ENCODE results near the gene FBXW4. TPM values are rescaled to one million over a fixed set of nuclear protein-coding genes. Genes with fewer than 3 reads are reported as not detected.

FBXW4 gene
- total and polyA plus RNA-seq, 2 of the 8 experiments (the other 6 are each of a cell fraction or from before 2014, with no cell fraction given) = 29.0 to 32.8 TPM

- Histone ChIP-seq H2BK12ac (ENCODE audit: low read depth, low read length) (no peak overlapping the region), H3K14ac (ENCODE audit: insufficient read length) (no peak overlapping the region), H3K79me2 (ENCODE audit: control insufficient read depth in 1 of 2, insufficient read depth in 2 of 2, low read length in 2 of 2) (no peaks in the 10 kb centered on the region), H3K4me3 (ENCODE audit: extremely low read depth in 1 of 4, insufficient read depth in 2 of 4, low read depth in 3 of 4, low read length in 4 of 4) (no peak overlapping the region), H3K23me2 (ENCODE audit: low read depth, low read length) (no peaks in the 10 kb centered on the region), H2AK5ac (ENCODE audit: low read depth, low read length) (no peak overlapping the region), H3K27me3 (replicated peaks in 1 of 4; ENCODE audit: control insufficient read depth in 3 of 4, extremely low read depth in 1 of 4, insufficient read depth in 3 of 4, low read length in 3 of 4) (no peaks in the 10 kb centered on the region), H3K4me1 (replicated peaks in 1 of 4; ENCODE audit: control insufficient read depth in 3 of 4, insufficient read depth in 4 of 4, low read length in 3 of 4) (no peaks in the 10 kb centered on the region; a peak in 1 of 7 replicates), H4K8ac (ENCODE audit: extremely low read depth, insufficient read depth, low read length) (no peak overlapping the region; the same call in 1 of the 2 replicates), H3K27ac (ENCODE audit: low read depth, low read length) (no peak overlapping the region), H2BK15ac (ENCODE audit: low read length) (no peak overlapping the region), H2BK120ac (replicated peaks; ENCODE audit: low read depth, low read length) (no peak overlapping the region), H3K4me2 (ENCODE audit: insufficient read depth in 1 of 2, low read depth in 2 of 2, low read length in 2 of 2) (no peak overlapping the region), H3K9ac (replicated peaks in 1 of 4; ENCODE audit: extremely low read depth in 1 of 4, low read depth in 3 of 4, low read length in 3 of 4) (no peak overlapping the region), H3K23ac (ENCODE audit: insufficient read length) (peak overlapping the region; percentile 18), H2BK5ac (ENCODE audit: low read depth, low read length) (no peak overlapping the region), H3K56ac (replicated peaks; ENCODE audit: insufficient read length, low read depth, low read length) (no peak overlapping the region), H3K36me3 (ENCODE audit: control insufficient read depth in 2 of 4, insufficient read depth in 4 of 4, low read length in 3 of 4) (no peaks in the 10 kb centered on the region), H4K5ac (ENCODE audit: insufficient read length, low read depth, low read length) (no peak overlapping the region), H2BK20ac (ENCODE audit: low read length) (no peak overlapping the region), H3K18ac (ENCODE audit: extremely low read depth, low read length) (0 out of 2 replicates have a peak overlapping the region, but pooled peaks have one; percentile 20), H4K91ac (replicated peaks; ENCODE audit: insufficient read length, low read length) (no peak overlapping the region), H3K79me1 (ENCODE audit: low read depth, low read length) (no peaks in the 10 kb centered on the region; the same call in 1 of the 2 replicates), H2AFZ (ENCODE audit: low read length) (no peak overlapping the region), H3K9me3 (ENCODE audit: insufficient read depth in 2 of 2, low read depth in 1 of 2, low read length in 1 of 2) (peaks cover 0 to 3% of the 10 kb centered on the region in 2 experiments; a peak in 1 of 4 replicates), H4K20me1 (replicated peaks in 1 of 2; ENCODE audit: control insufficient read depth in 1 of 2, insufficient read depth in 2 of 2, low read length in 2 of 2) (no peaks in the 10 kb centered on the region), H3K4ac (replicated peaks; ENCODE audit: insufficient read length, low read depth, low read length) (no peak overlapping the region)
- POLR2A ChIA-PET (ENCODE audit: partially characterized antibody) = interaction anchor here (1.6 kb wide), 1 partner anchor 23 kb away, joined by 3 read pairs; no protein-coding TSS in a partner anchor
- CTCF ChIA-PET (ENCODE audit: partially characterized antibody) = interaction anchor here (1.1 to 5.6 kb wide), 4 partner anchors 9 to 128 kb away, joined by 3 to 25 read pairs (median 6); no protein-coding TSS in a partner anchor
- no peak for DNase-seq (ENCODE audit: low read depth in 1 of 2, low spot score in 2 of 2)
- WGBS, 2 experiments (ENCODE audit: extremely low coverage in 1 of 2, insufficient coverage in 1 of 2, insufficient read length in 1 of 2, insufficient replicate concordance in 2 of 2, low coverage in 1 of 2, low lambda C conversion rate in 2 of 2, missing lambda C conversion rate in 1 of 2) = 93% methylated on average over 13 of the region's 13 CpGs; no CpG with 5 or more reads in 1 of the 2 experiments
- TF ChIP-seq SP2 (IDR thresholded peaks at IDR 0.05; ENCODE audit: low read length) = no peak
- TF ChIP-seq POU5F1 (IDR thresholded peaks at IDR 0.05; ENCODE audit: low read depth, low read length) = no peak
- TF ChIP-seq SIRT6 (IDR thresholded peaks at IDR 0.05; ENCODE audit: low read length) = no peak
- no peak for TF ChIP-seq SUZ12 (IDR thresholded peaks at IDR 0.05; ENCODE audit: low read length)
- no peak for TF ChIP-seq CBX8 (IDR thresholded peaks at IDR 0.05; ENCODE audit: borderline replicate concordance, low read depth, low read length)
- TF ChIP-seq, protein P1, sequence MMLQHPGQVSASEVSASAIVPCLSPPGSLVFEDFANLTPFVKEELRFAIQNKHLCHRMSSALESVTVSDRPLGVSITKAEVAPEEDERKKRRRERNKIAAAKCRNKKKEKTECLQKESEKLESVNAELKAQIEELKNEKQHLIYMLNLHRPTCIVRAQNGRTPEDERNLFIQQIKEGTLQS (IDR thresholded peaks at IDR 0.05; ENCODE audit: insufficient read depth, low read depth, low read length) = no peak
- TF ChIP-seq KDM5A (IDR thresholded peaks at IDR 0.05; ENCODE audit: low read length) = no peak
- TF ChIP-seq TEAD4 (IDR thresholded peaks at IDR 0.05; ENCODE audit: low read depth, low read length) = no peak
- no peak for TF ChIP-seq POLR2AphosphoS5 (IDR thresholded peaks at IDR 0.05; ENCODE audit: low read depth, low read length)
- no peak for TF ChIP-seq JUN (IDR thresholded peaks at IDR 0.05; ENCODE audit: low read depth, low read length)
- no peak for FAIRE-seq
Measured at GRCh38 chr10:101629837-101630632, 64.9 kb downstream of the FBXW4 start.

Data from H1 (cell line).